GM12801 (cell line): Measurements from ENCODE around the gene SPATA1.

Source experiments
- CTCF ChIP-seq: IDR thresholded peaks from one replicate; pipeline ENCODE4 v1.5.1; 2011; ENCODE audit warnings: control low read depth; ENCODE audit not compliant: insufficient read length; ENCODE audit errors: extremely low read depth

SPATA1 gene

GRCh38 chr1:84510668-84511067 lies 4.5 kb downstream of the SPATA1 start:
- TF ChIP-seq CTCF = no peak

- no peak for TF ChIP-seq CTCF
Observed at GRCh38 chr1:84524590-84524989, 18.4 kb downstream of the SPATA1 start.

GRCh38 chr1:84525779-84526178 lies 19.6 kb downstream of the SPATA1 start:
- no peak for TF ChIP-seq CTCF

- TF ChIP-seq CTCF = no peak
Observed at GRCh38 chr1:84538599-84538998, 32.4 kb downstream of the SPATA1 start.

GRCh38 chr1:84539972-84540371 lies 33.8 kb downstream of the SPATA1 start:
- TF ChIP-seq CTCF = no peak

GRCh38 chr1:84540759-84541158 lies 34.6 kb downstream of the SPATA1 start:
- no peak for TF ChIP-seq CTCF

GRCh38 chr1:84541679-84542078 lies 35.5 kb downstream of the SPATA1 start:
- TF ChIP-seq CTCF = no peak

GRCh38 chr1:84550826-84551225 lies 44.6 kb downstream of the SPATA1 start:
- TF ChIP-seq CTCF = no peak
